ENCODE data around the gene MAFF.

MAFF gene

DNA sequence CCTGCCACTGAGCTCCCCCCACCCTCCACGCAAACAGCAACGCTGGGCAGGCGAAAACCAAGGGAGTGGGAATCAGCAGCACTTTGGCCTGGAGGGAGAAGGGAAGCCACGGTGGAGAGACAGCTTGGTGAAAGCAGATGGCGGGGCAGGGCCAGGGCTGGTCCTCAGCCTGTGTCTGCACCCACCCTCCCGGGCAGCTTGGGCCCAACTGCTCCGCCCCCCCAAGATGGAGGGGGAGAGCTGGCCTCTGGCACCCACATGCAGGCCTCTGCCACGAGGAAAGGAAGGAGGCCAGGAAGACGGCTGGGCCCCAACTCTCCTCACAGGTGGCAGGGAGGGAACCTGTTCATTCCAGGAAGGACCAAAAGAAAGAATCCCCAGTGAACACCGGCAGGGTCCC is 17.8 kb downstream of the MAFF start:
- no peaks in the 10 kb centered on the region for H3K79me2 ChIP-seq (ENCODE audit: insufficient read depth, low read depth)
- no peaks in the 10 kb centered on the region for H4K20me1 ChIP-seq (ENCODE audit: insufficient read depth)
- H3K4me2 ChIP-seq: no peak overlapping the region
- H3K27me3 ChIP-seq (ENCODE audit: insufficient read depth, low read depth): no peaks in the 10 kb centered on the region
- no peaks in the 10 kb centered on the region for H3K36me3 ChIP-seq (ENCODE audit: insufficient read depth)
- H3K4me3 ChIP-seq (IDR thresholded peaks at IDR 0.05; ENCODE audit: insufficient read depth, low read depth, low read length): no peak overlapping the region
- H3K9ac ChIP-seq: no peak overlapping the region
- peaks cover 54% of the 10 kb centered on the region for H3K4me1 ChIP-seq (ENCODE audit: low read depth, poor library complexity, severe bottlenecking)
- TF ChIP-seq, protein P1, sequence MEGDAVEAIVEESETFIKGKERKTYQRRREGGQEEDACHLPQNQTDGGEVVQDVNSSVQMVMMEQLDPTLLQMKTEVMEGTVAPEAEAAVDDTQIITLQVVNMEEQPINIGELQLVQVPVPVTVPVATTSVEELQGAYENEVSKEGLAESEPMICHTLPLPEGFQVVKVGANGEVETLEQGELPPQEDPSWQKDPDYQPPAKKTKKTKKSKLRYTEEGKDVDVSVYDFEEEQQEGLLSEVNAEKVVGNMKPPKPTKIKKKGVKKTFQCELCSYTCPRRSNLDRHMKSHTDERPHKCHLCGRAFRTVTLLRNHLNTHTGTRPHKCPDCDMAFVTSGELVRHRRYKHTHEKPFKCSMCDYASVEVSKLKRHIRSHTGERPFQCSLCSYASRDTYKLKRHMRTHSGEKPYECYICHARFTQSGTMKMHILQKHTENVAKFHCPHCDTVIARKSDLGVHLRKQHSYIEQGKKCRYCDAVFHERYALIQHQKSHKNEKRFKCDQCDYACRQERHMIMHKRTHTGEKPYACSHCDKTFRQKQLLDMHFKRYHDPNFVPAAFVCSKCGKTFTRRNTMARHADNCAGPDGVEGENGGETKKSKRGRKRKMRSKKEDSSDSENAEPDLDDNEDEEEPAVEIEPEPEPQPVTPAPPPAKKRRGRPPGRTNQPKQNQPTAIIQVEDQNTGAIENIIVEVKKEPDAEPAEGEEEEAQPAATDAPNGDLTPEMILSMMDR (conservative IDR thresholded peaks at IDR 0.05; ENCODE audit: low read depth, low read length): no peak
- H3K27ac ChIP-seq: peak overlapping the region; percentile 84
- no peak overlapping the region for H2AFZ ChIP-seq (ENCODE audit: low read depth)

DNA sequence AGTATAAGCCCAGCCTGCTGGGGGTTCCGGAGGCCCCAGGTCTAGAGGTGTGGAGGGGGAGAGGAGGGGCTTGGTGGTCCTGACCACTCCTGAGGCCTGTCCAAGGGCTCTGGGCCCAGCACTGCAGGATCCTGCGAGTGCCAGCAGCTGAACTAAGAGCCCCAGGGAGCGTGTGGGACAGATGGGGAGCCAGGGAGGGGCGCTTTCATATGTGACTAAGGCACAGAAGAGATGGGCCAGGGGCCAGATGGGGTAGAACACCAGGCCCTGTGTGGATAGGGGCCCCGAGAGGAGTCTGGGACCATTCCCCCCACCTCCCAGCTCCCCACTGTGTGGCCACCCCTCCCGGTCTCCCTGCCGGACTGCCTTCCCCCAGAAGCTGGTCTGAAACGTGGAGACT is 18.4 kb downstream of the MAFF start:
- Histone ChIP-seq H3K27me3 (ENCODE audit: insufficient read depth, low read depth) (no peaks in the 10 kb centered on the region), H3K36me3 (ENCODE audit: insufficient read depth) (no peaks in the 10 kb centered on the region), H4K20me1 (ENCODE audit: insufficient read depth) (no peaks in the 10 kb centered on the region), H3K4me3 (IDR thresholded peaks at IDR 0.05; ENCODE audit: insufficient read depth, low read depth, low read length) (no peak overlapping the region), H3K79me2 (ENCODE audit: insufficient read depth, low read depth) (no peaks in the 10 kb centered on the region), H3K27ac (no peak overlapping the region), H3K9ac (no peak overlapping the region), H3K4me2 (no peak overlapping the region), H2AFZ (ENCODE audit: low read depth) (no peak overlapping the region), H3K4me1 (ENCODE audit: low read depth, poor library complexity, severe bottlenecking) (peaks cover 50% of the 10 kb centered on the region)
- TF ChIP-seq, protein P1 (conservative IDR thresholded peaks at IDR 0.05; ENCODE audit: low read depth, low read length): no peak

DNA sequence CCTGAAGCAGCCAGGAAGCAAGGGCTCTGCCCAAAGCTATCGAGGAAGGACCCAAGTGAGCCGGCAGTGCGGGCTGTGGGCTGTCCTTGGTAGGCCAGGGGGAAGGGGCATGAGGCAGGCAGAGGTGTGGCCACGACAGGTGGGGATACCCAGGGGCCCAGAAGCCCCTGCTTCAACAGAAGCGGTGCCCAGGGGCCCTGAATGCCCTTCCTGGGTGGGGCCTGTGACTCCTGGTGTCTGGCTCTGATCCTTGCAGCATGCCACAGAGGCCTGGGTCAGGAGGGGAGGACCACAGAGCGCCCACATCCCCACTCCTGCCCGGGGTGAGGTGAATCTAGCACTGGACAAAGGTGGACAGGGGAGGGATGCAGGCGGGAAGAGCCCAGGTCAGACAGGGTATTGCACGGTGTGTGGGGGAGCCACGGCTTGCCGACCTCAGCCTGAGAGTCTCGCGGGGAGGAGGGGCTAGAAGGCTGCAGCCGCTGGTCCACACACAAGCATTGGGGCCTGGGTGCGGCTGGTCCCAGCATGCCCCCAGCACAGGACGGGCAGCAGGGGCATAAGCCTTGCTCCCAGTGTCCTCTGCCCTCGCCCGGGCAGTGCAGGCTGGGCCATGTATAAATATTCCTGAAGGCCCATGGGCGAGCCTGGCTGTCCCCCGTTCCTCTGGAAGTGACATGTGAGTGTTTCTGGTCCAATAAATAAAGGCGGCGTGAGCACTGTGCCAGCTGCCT is 19.0 kb downstream of the MAFF start:
- peaks cover 43% of the 10 kb centered on the region for H3K4me1 ChIP-seq (ENCODE audit: low read depth, poor library complexity, severe bottlenecking)
- no peak overlapping the region for H3K9ac ChIP-seq
- no peak overlapping the region for H2AFZ ChIP-seq (ENCODE audit: low read depth)
- H3K79me2 ChIP-seq (ENCODE audit: insufficient read depth, low read depth): no peaks in the 10 kb centered on the region
- no peak overlapping the region for H3K27ac ChIP-seq
- no peak overlapping the region for H3K4me3 ChIP-seq (IDR thresholded peaks at IDR 0.05; ENCODE audit: insufficient read depth, low read depth, low read length)
- TF ChIP-seq, protein P1 (conservative IDR thresholded peaks at IDR 0.05; ENCODE audit: low read depth, low read length): no peak
- no peaks in the 10 kb centered on the region for H4K20me1 ChIP-seq (ENCODE audit: insufficient read depth)
- no peaks in the 10 kb centered on the region for H3K36me3 ChIP-seq (ENCODE audit: insufficient read depth)
- H3K27me3 ChIP-seq (ENCODE audit: insufficient read depth, low read depth): no peaks in the 10 kb centered on the region
- H3K4me2 ChIP-seq: no peak overlapping the region

DNA sequence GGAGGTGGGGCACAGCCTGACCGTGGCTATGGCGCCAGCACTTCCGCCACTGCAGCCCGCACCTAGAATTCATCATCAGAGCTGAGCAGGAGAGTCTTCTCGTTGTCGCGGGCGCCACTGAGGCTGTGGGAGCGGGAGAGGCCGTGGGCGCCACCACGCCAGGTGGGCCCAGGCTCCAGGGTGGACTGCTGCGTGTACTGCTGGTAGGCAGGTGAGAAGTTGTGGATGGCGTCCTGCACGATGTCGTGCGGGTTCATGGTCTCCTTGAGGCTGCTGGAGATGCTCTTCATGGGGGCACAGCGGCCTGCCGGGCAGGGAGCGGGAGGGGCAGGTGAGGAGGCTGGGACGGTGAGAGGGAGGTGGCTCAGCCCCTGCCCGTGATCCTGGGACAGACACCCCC is 19.6 kb downstream of the MAFF start:
- no peak overlapping the region for H3K4me3 ChIP-seq (IDR thresholded peaks at IDR 0.05; ENCODE audit: insufficient read depth, low read depth, low read length)
- no peaks in the 10 kb centered on the region for H4K20me1 ChIP-seq (ENCODE audit: insufficient read depth)
- TF ChIP-seq, protein P1 (conservative IDR thresholded peaks at IDR 0.05; ENCODE audit: low read depth, low read length): no peak
- no peak overlapping the region for H2AFZ ChIP-seq (ENCODE audit: low read depth)
- no peaks in the 10 kb centered on the region for H3K36me3 ChIP-seq (ENCODE audit: insufficient read depth)
- H3K27me3 ChIP-seq (ENCODE audit: insufficient read depth, low read depth): no peaks in the 10 kb centered on the region
- H3K9ac ChIP-seq: no peak overlapping the region
- no peak overlapping the region for H3K27ac ChIP-seq
- no peak overlapping the region for H3K4me2 ChIP-seq
- no peaks in the 10 kb centered on the region for H3K79me2 ChIP-seq (ENCODE audit: insufficient read depth, low read depth)
- H3K4me1 ChIP-seq (ENCODE audit: low read depth, poor library complexity, severe bottlenecking): peaks cover 37% of the 10 kb centered on the region

All from KMS-11 (cell line).